NT2/D1 (cell line): ENCODE results near the gene PTPN9.

Source experiments
- YY1 ChIP-seq: IDR thresholded peaks from 2 replicates; pipeline ENCODE4 v1.6.1; 2011; ENCODE audit not compliant: insufficient read length, insufficient read depth
- ZNF274 ChIP-seq: IDR thresholded peaks from 2 replicates; pipeline ENCODE4 v1.6.1; 2011; ENCODE audit warnings: mild to moderate bottlenecking, low read depth, low read length

GRCh38 chr15:75451674-75452363 is 127.3 kb downstream of the PTPN9 start, which contains the start of gene SIN3A:
- TF ChIP-seq ZNF274 (no peak), YY1 (no peak)
